ENCODE measurements around the gene FERMT2.

The FERMT2 gene

DNA sequence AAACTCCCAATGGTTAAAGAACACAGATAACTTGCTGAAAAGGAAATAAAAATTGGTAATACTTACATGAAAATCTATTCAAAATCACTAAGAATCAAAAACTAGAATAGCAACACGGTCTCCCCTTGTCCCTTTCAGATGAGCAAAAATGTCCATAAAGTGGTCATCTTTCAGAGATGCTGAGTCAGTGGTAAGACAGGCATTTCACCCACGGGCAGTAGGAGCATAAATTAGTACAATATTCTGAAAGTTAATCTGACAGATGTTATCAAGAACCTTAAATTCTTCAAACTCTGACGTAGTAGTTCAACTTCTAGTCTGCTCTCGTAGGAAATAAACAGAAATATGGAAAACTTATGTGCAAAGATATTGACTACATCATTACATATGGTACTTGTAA, 126.4 kb downstream of the FERMT2 start:
- DNase-seq (no peak), ATAC-seq (no peak)

GRCh38 chr14:52821805-52822250, 129.0 kb downstream of the FERMT2 start:
- DNase-seq: no peak
- ATAC-seq: no peak

GRCh38 chr14:52808101-52808500, 142.7 kb downstream of the FERMT2 start:
- no peak for DNase-seq
- no peak for ATAC-seq
